ENCODE measurements around the gene ZNF232.

The ZNF232 gene

DNA sequence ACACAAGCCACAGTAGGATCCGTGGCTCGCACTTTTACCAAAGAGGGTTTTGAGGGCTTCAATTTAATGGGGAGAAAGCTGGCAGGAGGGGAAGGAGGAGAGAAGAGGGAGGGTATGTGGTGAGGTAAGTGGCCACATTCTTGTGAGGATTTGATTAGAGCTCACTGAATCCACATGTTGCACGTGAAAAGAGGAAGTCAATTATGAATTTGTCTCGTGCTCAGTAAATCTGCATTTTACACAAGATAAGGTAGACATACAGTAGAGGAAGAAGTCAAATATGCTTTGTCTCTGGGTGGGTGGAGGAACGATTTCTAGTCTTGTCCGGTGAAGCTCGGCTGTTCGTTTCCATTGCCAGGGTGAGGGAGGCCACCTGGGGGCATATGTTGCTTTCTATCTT lies 862 bp downstream of the ZNF232 start:
- TF ChIP-seq, protein P1, sequence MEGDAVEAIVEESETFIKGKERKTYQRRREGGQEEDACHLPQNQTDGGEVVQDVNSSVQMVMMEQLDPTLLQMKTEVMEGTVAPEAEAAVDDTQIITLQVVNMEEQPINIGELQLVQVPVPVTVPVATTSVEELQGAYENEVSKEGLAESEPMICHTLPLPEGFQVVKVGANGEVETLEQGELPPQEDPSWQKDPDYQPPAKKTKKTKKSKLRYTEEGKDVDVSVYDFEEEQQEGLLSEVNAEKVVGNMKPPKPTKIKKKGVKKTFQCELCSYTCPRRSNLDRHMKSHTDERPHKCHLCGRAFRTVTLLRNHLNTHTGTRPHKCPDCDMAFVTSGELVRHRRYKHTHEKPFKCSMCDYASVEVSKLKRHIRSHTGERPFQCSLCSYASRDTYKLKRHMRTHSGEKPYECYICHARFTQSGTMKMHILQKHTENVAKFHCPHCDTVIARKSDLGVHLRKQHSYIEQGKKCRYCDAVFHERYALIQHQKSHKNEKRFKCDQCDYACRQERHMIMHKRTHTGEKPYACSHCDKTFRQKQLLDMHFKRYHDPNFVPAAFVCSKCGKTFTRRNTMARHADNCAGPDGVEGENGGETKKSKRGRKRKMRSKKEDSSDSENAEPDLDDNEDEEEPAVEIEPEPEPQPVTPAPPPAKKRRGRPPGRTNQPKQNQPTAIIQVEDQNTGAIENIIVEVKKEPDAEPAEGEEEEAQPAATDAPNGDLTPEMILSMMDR (IDR thresholded peaks at IDR 0.05; ENCODE audit: control insufficient read depth, insufficient read depth, low read depth, low read length, missing control alignments), result no peak
- peak overlapping the region; percentile 97 for H3K4me3 ChIP-seq (ENCODE audit: control insufficient read depth, low read depth, low read length)
- no peak for DNase-seq (ENCODE audit: low read depth)

DNA sequence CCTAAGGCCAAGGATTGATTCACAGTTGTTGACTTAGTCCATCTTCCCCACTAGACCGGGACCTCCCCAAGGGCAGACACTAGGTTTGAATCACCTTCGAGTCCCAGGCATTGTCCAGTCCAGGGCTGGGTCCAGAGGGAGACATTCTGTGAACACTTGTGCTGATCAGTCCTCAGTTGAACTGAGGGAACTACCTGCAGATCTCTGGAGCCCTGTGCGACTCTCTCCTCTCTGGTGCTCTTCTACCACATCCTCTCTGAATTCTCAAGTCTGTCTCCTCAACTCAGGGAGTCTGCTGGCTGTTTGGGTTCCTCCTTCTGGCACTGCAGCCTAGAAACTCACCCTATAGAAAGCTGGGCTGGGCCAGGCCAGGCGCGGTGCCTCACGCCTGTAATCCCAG lies 10.8 kb downstream of the ZNF232 start:
- DNase-seq (ENCODE audit: low read depth), result no peak
- TF ChIP-seq, protein P1 (IDR thresholded peaks at IDR 0.05; ENCODE audit: control insufficient read depth, insufficient read depth, low read depth, low read length, missing control alignments), result no peak
- no peak overlapping the region for H3K4me3 ChIP-seq (ENCODE audit: control insufficient read depth, low read depth, low read length)

DNA sequence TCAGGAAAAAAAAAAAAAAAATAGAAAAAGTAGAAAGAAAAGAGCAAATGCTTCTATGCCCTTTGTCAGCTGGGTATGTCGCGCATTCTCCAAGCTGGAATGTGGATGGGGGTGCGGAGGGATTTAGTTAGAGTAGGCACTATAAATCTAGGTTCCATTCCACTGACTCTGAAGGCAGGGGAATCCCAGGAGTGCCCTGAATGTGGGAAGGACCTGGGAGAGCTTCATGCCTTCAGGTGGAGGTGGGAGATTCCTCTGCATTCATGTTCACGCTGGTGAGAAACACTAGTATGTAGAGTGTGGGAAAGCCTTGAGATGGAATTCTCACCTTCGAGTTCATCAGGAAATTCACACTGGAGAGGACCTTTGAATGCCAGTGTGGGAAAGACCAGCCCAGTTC lies 12.4 kb downstream of the ZNF232 start:
- no peak overlapping the region for H3K4me3 ChIP-seq (ENCODE audit: control insufficient read depth, low read depth, low read length)
- no peak for DNase-seq (ENCODE audit: low read depth)
- TF ChIP-seq, protein P1 (IDR thresholded peaks at IDR 0.05; ENCODE audit: control insufficient read depth, insufficient read depth, low read depth, low read length, missing control alignments), result no peak

DNA sequence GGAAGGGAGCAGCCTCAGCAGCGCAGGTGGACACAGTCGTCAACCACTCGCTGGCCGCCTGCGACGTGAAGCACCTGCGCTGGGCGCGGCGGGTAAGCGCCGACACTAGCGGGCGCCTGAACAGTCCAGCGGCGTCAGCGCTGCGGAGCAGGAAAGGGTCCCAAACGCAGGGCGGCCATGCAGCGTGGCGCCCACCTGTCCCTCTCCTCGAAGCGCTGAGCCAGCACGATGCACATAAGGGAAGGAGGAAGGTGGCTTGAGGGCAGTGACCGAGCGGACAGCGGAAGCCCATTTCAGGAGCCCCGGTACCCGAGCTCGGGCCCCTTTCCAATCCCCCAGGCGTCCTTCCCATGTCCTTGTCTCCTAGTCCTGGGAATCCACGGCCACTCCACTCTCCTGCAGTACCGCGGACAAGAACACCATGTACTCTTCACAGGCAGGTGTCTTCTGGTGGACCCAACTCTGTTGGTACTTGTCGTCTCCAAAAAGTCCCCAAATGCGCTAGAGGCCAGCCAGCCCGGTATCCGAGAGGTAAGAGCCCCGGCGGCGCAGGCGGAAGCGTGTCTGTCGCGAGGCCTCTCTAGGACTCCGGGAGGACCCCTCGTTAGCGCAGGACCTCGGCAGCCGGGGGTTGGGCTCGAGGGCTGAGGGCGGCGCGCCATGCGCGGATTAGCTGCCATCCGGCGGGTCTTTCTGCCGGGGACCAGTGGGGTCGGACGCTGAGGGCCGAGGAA lies 14.4 kb downstream of the ZNF232 start:
- no peak overlapping the region for H3K4me3 ChIP-seq (ENCODE audit: control insufficient read depth, low read depth, low read length)
- TF ChIP-seq, protein P1 (IDR thresholded peaks at IDR 0.05; ENCODE audit: control insufficient read depth, insufficient read depth, low read depth, low read length, missing control alignments), result no peak
- DNase-seq (ENCODE audit: low read depth), result no peak

DNA sequence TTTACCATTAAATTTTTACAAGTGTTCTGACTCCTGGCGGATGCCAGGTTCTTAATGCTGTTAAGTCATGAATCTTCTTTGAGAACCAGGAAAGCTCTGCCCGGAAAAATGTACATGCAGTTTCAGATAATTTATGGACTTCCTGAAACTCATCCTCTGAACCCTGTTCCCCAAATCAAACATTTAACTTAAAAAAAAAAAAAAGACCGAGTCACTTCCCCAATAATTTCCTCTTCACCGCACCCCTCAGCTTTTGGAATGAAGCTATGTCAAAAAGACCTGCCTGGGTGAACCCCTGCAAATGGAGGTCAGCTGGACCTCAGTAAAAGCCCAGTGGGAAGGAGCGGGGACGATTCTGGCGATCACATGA lies 15.0 kb downstream of the ZNF232 start:
- H3K4me3 ChIP-seq (ENCODE audit: control insufficient read depth, low read depth, low read length), result no peak overlapping the region
- no peak for DNase-seq (ENCODE audit: low read depth)
- TF ChIP-seq, protein P1 (IDR thresholded peaks at IDR 0.05; ENCODE audit: control insufficient read depth, insufficient read depth, low read depth, low read length, missing control alignments), result no peak

DNA sequence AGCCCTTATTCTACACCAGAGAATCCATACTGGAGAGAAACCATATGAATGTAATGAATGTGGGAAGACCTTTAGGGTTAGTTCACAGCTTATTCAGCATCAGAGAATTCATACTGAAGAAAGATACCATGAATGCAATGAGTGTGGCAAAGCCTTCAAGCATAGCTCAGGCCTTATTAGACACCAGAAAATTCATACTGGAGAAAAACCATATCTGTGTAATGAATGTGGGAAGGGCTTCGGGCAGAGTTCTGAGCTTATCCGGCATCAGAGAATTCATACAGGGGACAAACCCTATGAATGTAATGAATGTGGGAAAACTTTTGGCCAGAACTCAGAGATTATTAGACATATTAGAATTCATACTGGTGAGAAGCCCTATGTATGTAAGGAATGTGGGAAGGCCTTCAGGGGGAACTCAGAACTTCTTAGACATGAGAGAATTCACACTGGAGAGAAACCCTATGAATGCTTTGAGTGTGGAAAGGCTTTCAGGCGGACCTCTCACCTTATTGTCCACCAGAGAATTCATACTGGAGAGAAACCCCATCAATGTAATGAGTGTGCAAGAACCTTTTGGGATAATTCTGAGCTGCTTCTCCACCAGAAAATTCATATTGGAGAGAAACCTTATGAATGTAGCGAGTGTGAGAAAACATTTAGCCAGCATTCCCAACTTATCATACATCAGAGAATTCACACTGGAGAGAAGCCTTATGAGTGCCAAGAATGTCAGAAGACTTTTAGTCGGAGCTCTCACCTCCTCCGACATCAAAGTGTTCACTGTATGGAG lies 19.3 kb downstream of the ZNF232 start:
- H3K4me3 ChIP-seq (ENCODE audit: control insufficient read depth, low read depth, low read length), result no peak overlapping the region
- TF ChIP-seq, protein P1 (IDR thresholded peaks at IDR 0.05; ENCODE audit: control insufficient read depth, insufficient read depth, low read depth, low read length, missing control alignments), result no peak
- no peak for DNase-seq (ENCODE audit: low read depth)
